Measurements from ENCODE around the gene WDFY2. TPM values are rescaled to one million over a fixed set of nuclear protein-coding genes. Genes with fewer than 3 reads are reported as not detected.

WDFY2 gene
- total and polyA plus RNA-seq, 2 of the 13 experiments (the other 11 are each of a cell fraction or from before 2014, with no cell fraction given), result 22.6 to 27.0 TPM

- TF ChIP-seq NFE2L2 (IDR thresholded peaks at IDR 0.05; ENCODE audit: low read length) (no peak), ZZZ3 (CRISPR knock-in tag; IDR thresholded peaks at IDR 0.05; ENCODE audit: borderline replicate concordance) (no peak), BATF2 (CRISPR knock-in tag; IDR thresholded peaks at IDR 0.05) (0 out of 2 replicates have a peak, but pooled peaks have one; percentile 27), PLSCR1 (CRISPR knock-in tag; IDR thresholded peaks at IDR 0.05; ENCODE audit: borderline replicate concordance) (0 out of 2 replicates have a peak, but pooled peaks have one; percentile 18), CENPX (CRISPR knock-in tag; IDR thresholded peaks at IDR 0.05) (no peak), SATB2 (CRISPR knock-in tag; IDR thresholded peaks at IDR 0.05) (no peak), NPAS2 (CRISPR knock-in tag; IDR thresholded peaks at IDR 0.05; ENCODE audit: borderline replicate concordance) (no peak), ZFY (CRISPR knock-in tag; IDR thresholded peaks at IDR 0.05) (peak; percentile 66; the same call in 1 of the 2 replicates), ZNF564 (CRISPR knock-in tag; IDR thresholded peaks at IDR 0.05) (no peak; the same call in 1 of the 2 replicates), MYPOP (CRISPR knock-in tag; IDR thresholded peaks at IDR 0.05) (peak; percentile 68; the same call in 1 of the 2 replicates), FOXM1 (CRISPR knock-in tag; IDR thresholded peaks at IDR 0.05) (no peak), RBM22 (optimal IDR thresholded peaks at IDR 0.05; ENCODE audit: low read length) (no peak), PHB2 (IDR thresholded peaks at IDR 0.05; ENCODE audit: partially characterized antibody) (no peak), ZNF496 (CRISPR knock-in tag; IDR thresholded peaks at IDR 0.05; ENCODE audit: insufficient replicate concordance) (no peak), SOX6 (IDR thresholded peaks at IDR 0.05) (no peak), SOX6 (CRISPR knock-in tag; IDR thresholded peaks at IDR 0.05) (0 out of 2 replicates have a peak, but pooled peaks have one; percentile 10), CENPT (CRISPR knock-in tag; IDR thresholded peaks at IDR 0.05; ENCODE audit: low read depth) (peak; percentile 84; the same call in 1 of the 2 replicates), IRX3 (CRISPR knock-in tag; IDR thresholded peaks at IDR 0.05; ENCODE audit: borderline replicate concordance, low read depth) (no peak), PHF5A (CRISPR knock-in tag; IDR thresholded peaks at IDR 0.05; ENCODE audit: low read depth, unreplicated experiment) (no peak), SSRP1 (CRISPR knock-in tag; IDR thresholded peaks at IDR 0.05) (0 out of 2 replicates have a peak, but pooled peaks have one; percentile 63), ZNF816 (CRISPR knock-in tag; IDR thresholded peaks at IDR 0.05; ENCODE audit: borderline replicate concordance) (no peak; the same call in 1 of the 2 replicates), ZNF761 (CRISPR knock-in tag; conservative IDR thresholded peaks at IDR 0.05) (no peak; the same call in 1 of the 2 replicates), ZNF660 (CRISPR knock-in tag; IDR thresholded peaks at IDR 0.05; ENCODE audit: borderline replicate concordance, low read depth) (no peak), MEIS2 (CRISPR knock-in tag; IDR thresholded peaks at IDR 0.05) (peak; percentile 16; the same call in 1 of the 2 replicates), HCFC1 (IDR thresholded peaks at IDR 0.05; ENCODE audit: low read depth, low read length) (no peak)
- TF ChIP-seq, protein P1, sequence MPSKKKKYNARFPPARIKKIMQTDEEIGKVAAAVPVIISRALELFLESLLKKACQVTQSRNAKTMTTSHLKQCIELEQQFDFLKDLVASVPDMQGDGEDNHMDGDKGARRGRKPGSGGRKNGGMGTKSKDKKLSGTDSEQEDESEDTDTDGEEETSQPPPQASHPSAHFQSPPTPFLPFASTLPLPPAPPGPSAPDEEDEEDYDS (CRISPR knock-in tag; IDR thresholded peaks at IDR 0.05), result peak; percentile 48
- TF ChIP-seq, protein P2, sequence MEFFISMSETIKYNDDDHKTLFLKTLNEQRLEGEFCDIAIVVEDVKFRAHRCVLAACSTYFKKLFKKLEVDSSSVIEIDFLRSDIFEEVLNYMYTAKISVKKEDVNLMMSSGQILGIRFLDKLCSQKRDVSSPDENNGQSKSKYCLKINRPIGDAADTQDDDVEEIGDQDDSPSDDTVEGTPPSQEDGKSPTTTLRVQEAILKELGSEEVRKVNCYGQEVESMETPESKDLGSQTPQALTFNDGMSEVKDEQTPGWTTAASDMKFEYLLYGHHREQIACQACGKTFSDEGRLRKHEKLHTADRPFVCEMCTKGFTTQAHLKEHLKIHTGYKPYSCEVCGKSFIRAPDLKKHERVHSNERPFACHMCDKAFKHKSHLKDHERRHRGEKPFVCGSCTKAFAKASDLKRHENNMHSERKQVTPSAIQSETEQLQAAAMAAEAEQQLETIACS (CRISPR knock-in tag; IDR thresholded peaks at IDR 0.05), result peak; percentile 81
These were observed 219.4 kb downstream of the WDFY2 start, which contains the start of gene DHRS12 (continued) for GRCh38 chr13:51803422-51804294.

Data from HepG2 (cell line).